ENCODE measurements around the gene SNAP91.

DNA sequence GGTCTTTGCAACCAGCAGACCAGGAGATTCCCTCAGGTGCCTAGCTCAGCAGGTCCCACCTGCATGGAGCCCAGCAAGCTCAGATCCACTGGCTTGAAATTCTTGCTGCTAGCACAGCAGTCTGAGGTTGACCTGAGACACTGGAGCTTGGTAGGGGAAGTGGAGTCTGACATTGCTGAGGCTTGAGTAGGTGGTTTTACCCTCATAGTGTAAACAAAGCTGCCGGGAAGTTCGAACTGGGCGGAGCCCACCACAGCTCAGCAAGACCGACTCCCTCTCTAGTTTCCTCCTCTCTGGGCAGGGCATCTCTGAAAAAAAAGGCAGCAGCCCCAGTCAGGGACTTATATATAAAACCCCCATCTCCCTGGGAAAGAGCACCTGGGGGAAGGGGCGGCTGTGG lies 162.3 kb downstream of the SNAP91 start:
- TF ChIP-seq, protein P1, sequence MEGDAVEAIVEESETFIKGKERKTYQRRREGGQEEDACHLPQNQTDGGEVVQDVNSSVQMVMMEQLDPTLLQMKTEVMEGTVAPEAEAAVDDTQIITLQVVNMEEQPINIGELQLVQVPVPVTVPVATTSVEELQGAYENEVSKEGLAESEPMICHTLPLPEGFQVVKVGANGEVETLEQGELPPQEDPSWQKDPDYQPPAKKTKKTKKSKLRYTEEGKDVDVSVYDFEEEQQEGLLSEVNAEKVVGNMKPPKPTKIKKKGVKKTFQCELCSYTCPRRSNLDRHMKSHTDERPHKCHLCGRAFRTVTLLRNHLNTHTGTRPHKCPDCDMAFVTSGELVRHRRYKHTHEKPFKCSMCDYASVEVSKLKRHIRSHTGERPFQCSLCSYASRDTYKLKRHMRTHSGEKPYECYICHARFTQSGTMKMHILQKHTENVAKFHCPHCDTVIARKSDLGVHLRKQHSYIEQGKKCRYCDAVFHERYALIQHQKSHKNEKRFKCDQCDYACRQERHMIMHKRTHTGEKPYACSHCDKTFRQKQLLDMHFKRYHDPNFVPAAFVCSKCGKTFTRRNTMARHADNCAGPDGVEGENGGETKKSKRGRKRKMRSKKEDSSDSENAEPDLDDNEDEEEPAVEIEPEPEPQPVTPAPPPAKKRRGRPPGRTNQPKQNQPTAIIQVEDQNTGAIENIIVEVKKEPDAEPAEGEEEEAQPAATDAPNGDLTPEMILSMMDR (IDR thresholded peaks at IDR 0.05), result no peak
- TF ChIP-seq POLR2A (IDR thresholded peaks at IDR 0.05) (no peak), EP300 (IDR thresholded peaks at IDR 0.05) (no peak)

Data from ovary (tissue), 3 donors.